Skeletal muscle tissue (tissue), 4 donors: Measurements from ENCODE around the gene DET1. TPM values are rescaled to one million over a fixed set of nuclear protein-coding genes. Genes with fewer than 3 reads are reported as not detected.

Experiments
- H3K27ac ChIP-seq: one replicate; pipeline ENCODE4 v1.7.0; 2013; ENCODE audit warnings: mild to moderate bottlenecking, low read depth, low read length, inconsistent platforms
- H3K27me3 ChIP-seq, 3 donors: one replicate each; pipeline ENCODE4 v1.7.0; 2013; ENCODE audit warnings: low read length in 3 of 3; ENCODE audit not compliant: control insufficient read depth in 3 of 3, insufficient read depth in 3 of 3
- H3K36me3 ChIP-seq, 3 donors: one replicate each; pipeline ENCODE4 v1.7.0; 2013; ENCODE audit warnings: low read length in 3 of 3; ENCODE audit not compliant: control insufficient read depth in 3 of 3, insufficient read depth in 3 of 3
- H3K4me1 ChIP-seq, 3 donors: one replicate each; pipeline ENCODE4 v1.7.0; 2013; ENCODE audit warnings: low read length in 3 of 3, mild to moderate bottlenecking in 3 of 3; ENCODE audit not compliant: control insufficient read depth in 3 of 3, insufficient read depth in 3 of 3
- H3K4me3 ChIP-seq, 3 donors: one replicate each; pipeline ENCODE4 v1.7.0; 2013; ENCODE audit warnings: low read length in 3 of 3
- H3K9ac ChIP-seq, 3 donors: one replicate each; pipeline ENCODE4 v1.7.0; 2013; ENCODE audit warnings: low read length in 3 of 3, mild to moderate bottlenecking in 3 of 3, moderate library complexity in 2 of 3, low read depth in 1 of 3
- H3K9me3 ChIP-seq, 3 donors: one replicate each; pipeline ENCODE4 v1.7.0; 2013; ENCODE audit warnings: low read length in 3 of 3; ENCODE audit not compliant: control insufficient read depth in 3 of 3
- total RNA-seq: library from RNA; depleted of rRNA; stranded (reverse); fragments of >200 nt; gene quantifications from one replicate; pipeline ENCODE4 v1.2.3, GENCODE V29; 2014
- donor health status: Osteomylitis.

The DET1 gene
- 11.5 TPM for total RNA-seq

GRCh38 chr15:88546248-88547129 lies at the start of gene DET1:
Gene DET1 (minus strand): TSS chr15:88546681. CDS start chr15:88531705, 14,976 bp downstream.
- peaks cover 16 to 32% (median 21%) of the 10 kb centered on the region in 3 donors for H3K4me1 ChIP-seq
- peak within 1 kb of the TSS; percentile 63 to 87 (median 83) for H3K9ac ChIP-seq
- H3K4me3 ChIP-seq: peak within 1 kb of the TSS; percentile 76 to 92 (median 89)
- H3K27ac ChIP-seq: peak within 1 kb of the TSS; percentile 71
- H3K36me3 ChIP-seq: no peaks in the 10 kb centered on the region
- H3K9me3 ChIP-seq: no peaks in the 10 kb centered on the region
- H3K27me3 ChIP-seq: no peaks in the 10 kb centered on the region

GRCh38 chr15:88591384-88591783 lies 44.9 kb upstream of the DET1 start:
- no peak overlapping the region for H3K27ac ChIP-seq
- H3K27me3 ChIP-seq: no peaks in the 10 kb centered on the region
- H3K9ac ChIP-seq: no peak overlapping the region
- H3K36me3 ChIP-seq: no peaks in the 10 kb centered on the region
- H3K9me3 ChIP-seq: no peaks in the 10 kb centered on the region
- no peak overlapping the region for H3K4me3 ChIP-seq
- H3K4me1 ChIP-seq: no peaks in the 10 kb centered on the region

- H3K4me3 ChIP-seq: no peak overlapping the region
- H3K9me3 ChIP-seq: no peaks in the 10 kb centered on the region
- no peaks in the 10 kb centered on the region for H3K36me3 ChIP-seq
- no peak overlapping the region for H3K27ac ChIP-seq
- H3K4me1 ChIP-seq: no peaks in the 10 kb centered on the region
- no peak overlapping the region for H3K9ac ChIP-seq
- H3K27me3 ChIP-seq: no peaks in the 10 kb centered on the region
These were observed 44.3 kb upstream of the DET1 start for GRCh38 chr15:88590759-88591158.

GRCh38 chr15:88586401-88587162 lies 40.1 kb upstream of the DET1 start:
- H3K4me3 ChIP-seq: no peak overlapping the region
- no peaks in the 10 kb centered on the region for H3K9me3 ChIP-seq
- H3K36me3 ChIP-seq: no peaks in the 10 kb centered on the region
- no peak overlapping the region for H3K27ac ChIP-seq
- no peaks in the 10 kb centered on the region for H3K27me3 ChIP-seq
- H3K4me1 ChIP-seq: no peaks in the 10 kb centered on the region
- no peak overlapping the region for H3K9ac ChIP-seq

GRCh38 chr15:88580532-88580931 lies 34.1 kb upstream of the DET1 start:
- Histone ChIP-seq H3K27ac (no peak overlapping the region), H3K36me3 (no peaks in the 10 kb centered on the region), H3K27me3 (no peaks in the 10 kb centered on the region), H3K4me1 (no peaks in the 10 kb centered on the region), H3K9ac (no peak overlapping the region), H3K4me3 (no peak overlapping the region), H3K9me3 (no peaks in the 10 kb centered on the region)

- no peaks in the 10 kb centered on the region for H3K9me3 ChIP-seq
- H3K4me3 ChIP-seq: no peak overlapping the region
- H3K36me3 ChIP-seq: no peaks in the 10 kb centered on the region
- no peak overlapping the region for H3K9ac ChIP-seq
- no peak overlapping the region for H3K27ac ChIP-seq
- H3K27me3 ChIP-seq: no peaks in the 10 kb centered on the region
- H3K4me1 ChIP-seq: no peaks in the 10 kb centered on the region
These were observed 32.8 kb upstream of the DET1 start for GRCh38 chr15:88579322-88579721.

- H3K4me1 ChIP-seq: peaks cover 8 to 22% (median 17%) of the 10 kb centered on the region in 3 donors
- H3K4me3 ChIP-seq: no peak overlapping the region
- H3K36me3 ChIP-seq: no peaks in the 10 kb centered on the region
- H3K27me3 ChIP-seq: no peaks in the 10 kb centered on the region
- no peak overlapping the region for H3K9ac ChIP-seq
- H3K9me3 ChIP-seq: no peaks in the 10 kb centered on the region
- H3K27ac ChIP-seq: no peak overlapping the region
These were observed 28.2 kb upstream of the DET1 start for GRCh38 chr15:88574655-88575054.

GRCh38 chr15:88574077-88574476 lies 27.6 kb upstream of the DET1 start:
- no peak overlapping the region for H3K27ac ChIP-seq
- no peaks in the 10 kb centered on the region for H3K36me3 ChIP-seq
- no peaks in the 10 kb centered on the region for H3K27me3 ChIP-seq
- no peak overlapping the region for H3K9ac ChIP-seq
- peaks cover 8 to 22% (median 17%) of the 10 kb centered on the region in 3 donors for H3K4me1 ChIP-seq
- H3K4me3 ChIP-seq: no peak overlapping the region
- no peaks in the 10 kb centered on the region for H3K9me3 ChIP-seq

- no peak overlapping the region for H3K4me3 ChIP-seq
- peaks cover 0 to 3% (median 0%) of the 10 kb centered on the region in 3 donors for H3K27me3 ChIP-seq
- peak overlapping the region in 1 of 3 donors; percentile 54 for H3K9ac ChIP-seq
- no peaks in the 10 kb centered on the region for H3K9me3 ChIP-seq
- peaks cover 8 to 22% (median 17%) of the 10 kb centered on the region in 3 donors for H3K4me1 ChIP-seq
- H3K36me3 ChIP-seq: no peaks in the 10 kb centered on the region
- peak overlapping the region; percentile 72 for H3K27ac ChIP-seq
These were observed 25.4 kb upstream of the DET1 start for GRCh38 chr15:88571852-88572259.
